Iris pigment epithelial cell (primary cell): Measurements from ENCODE around the gene LMBRD1.
A peak's percentile ranks its signal among the peaks of the same experiment; 100 is the strongest.
"Not testable (repeated sequence)": the region's sequence is repeated elsewhere in the genome, so short reads cannot be mapped to it uniquely, and the experiment has no call there.

Experiments used
- DNase-seq: peaks from one replicate; pipeline ENCODE4 v3.0.0-alpha.2; 2011; ENCODE audit warnings: low read depth

LMBRD1 gene

DNA sequence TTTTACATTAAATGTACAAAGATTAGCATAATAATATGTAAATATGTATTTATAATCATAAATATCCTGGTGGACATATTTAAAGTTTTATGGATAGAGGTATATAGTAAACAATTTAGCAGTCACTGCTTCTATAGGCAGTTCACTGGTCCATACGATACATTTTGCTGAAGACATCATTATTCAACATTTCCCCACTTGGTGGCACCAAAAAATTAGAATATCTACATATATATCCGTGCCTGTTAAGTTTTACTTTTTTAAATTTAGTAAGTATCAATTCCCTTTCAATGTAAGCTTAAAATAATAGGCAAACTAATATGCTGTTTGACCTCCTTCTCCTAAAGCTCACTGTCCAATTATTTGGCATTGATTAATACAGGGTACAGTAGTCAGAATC is 64.2 kb downstream of the LMBRD1 start:
- DNase-seq = peak; percentile 12

DNA sequence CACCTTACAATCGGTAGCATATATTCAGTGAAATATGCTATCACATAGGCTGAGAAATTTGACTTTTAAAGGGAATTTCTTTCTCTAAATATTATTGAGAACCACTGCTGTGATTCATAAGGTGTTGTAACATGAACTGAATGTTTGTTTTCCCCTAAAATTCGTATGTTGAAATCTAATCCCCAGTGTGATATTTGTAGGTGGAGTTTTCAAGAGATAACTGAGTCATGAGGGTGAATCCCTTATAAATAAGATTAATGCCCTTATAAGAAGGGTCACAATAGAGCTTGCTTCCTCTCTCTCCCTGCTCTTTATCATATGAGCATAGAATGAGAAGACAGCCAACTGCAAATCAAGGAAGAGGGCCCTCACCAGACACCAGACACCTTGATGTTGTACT is 64.8 kb downstream of the LMBRD1 start:
- DNase-seq = peak; percentile 69

DNA sequence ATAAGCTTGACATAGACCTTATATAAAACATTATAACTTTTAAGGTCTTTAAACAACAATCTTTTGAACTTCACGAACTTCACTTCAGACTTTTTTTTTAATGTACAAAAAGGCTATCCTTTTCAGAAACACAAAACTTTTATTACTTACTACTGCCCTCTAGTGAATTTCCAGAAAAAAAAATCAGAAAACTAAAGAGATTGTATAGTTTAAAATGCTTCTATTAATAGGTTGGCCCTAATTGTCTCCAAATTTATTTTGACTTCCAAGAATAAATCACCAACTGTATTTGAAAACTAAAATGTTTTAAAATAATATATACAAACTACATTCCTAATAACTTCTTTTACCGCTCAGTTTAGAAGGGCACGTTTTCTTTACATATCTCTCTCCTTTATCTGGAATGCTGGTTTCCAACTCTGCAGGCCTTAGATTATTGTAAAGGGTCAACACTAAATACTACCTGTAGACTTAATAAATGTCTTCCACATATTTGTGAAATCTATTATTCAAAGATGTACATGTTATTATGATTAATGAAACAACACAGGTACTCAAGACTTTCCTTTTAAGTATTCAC is 66.8 kb downstream of the LMBRD1 start:
- DNase-seq = no peak

DNA sequence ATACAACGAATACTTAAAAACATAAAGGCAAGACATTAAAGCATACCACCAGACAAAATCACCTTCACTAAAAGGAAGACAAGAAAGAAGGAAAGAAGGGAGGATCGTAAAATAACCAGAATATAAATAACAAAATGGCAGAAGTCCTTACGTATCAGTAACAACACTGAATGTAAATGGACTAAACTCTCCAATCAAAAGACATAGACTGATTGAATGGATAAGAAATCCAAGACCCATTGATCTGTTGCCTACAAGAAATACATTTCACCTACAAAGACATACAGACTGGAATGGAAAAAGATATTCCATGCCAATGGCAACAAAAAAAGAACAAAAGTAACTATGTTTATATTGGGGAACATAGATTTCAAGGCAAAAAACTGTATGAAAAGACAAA is 74.1 kb downstream of the LMBRD1 start:
- no peak for DNase-seq

DNA sequence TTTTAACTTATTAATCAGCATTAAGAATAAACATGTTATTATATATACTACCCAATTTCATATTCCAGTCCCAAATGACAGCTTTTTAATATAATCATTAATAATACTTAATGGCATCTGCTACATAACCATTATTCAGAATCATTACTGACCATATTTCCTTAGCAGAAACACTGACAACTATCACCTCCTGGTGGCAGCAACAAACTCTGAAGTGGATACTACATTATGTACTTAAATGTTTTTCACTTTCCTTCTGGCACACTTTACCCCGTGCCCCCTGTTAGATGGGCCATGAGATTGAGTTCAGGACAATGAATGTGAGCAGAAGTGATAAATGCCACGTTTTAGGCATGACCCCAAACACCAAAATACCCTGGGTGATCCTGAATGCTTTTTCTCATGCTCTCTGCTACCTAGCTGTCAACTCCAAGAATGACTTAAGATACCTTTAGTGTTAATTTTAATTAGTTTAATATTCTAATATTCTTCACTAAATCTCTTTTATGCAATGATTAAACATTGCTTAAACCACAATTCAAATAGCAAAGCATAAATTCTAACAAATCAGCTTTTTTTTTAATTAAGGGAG is 77.1 kb downstream of the LMBRD1 start:
- peak; percentile 50 for DNase-seq

DNA sequence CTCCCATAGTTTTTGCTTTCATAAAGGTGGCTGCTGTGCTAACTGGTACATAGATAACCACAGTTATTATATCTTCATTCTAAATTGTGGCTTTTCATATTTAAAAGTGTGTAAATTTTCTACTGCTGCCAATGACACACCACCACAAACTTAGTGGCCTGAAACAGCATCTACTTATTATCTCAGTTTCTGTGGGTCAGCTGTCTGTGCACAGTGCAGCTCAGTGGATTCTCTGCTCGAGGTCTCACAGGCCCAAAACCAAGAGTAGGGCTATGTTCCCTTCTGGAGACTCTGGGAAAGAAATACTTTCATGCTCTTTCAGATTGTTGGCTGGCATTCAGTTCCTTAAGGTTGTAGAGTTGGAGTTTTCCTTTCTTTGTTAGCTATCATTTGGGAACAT is 90.1 kb downstream of the LMBRD1 start:
- no peak for DNase-seq

DNA sequence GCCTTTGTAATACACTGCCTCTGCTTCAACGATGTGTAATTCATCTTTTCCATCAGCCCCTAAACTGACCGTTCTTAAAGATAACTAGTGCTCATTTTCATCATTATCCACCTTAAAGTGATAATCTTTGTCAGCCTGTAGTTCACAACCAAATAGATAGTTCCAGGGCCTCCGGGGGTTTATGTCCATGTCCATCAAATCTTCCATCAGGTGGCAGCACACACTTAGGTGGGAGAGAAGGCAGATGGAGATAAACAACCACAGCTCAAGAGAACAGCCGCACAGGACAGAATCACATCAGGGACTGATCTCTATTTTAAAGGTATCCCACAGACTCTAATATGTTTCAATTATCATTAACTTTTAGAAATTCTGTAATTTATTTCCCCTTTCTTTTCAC is 90.9 kb downstream of the LMBRD1 start:
- DNase-seq = no peak

DNA sequence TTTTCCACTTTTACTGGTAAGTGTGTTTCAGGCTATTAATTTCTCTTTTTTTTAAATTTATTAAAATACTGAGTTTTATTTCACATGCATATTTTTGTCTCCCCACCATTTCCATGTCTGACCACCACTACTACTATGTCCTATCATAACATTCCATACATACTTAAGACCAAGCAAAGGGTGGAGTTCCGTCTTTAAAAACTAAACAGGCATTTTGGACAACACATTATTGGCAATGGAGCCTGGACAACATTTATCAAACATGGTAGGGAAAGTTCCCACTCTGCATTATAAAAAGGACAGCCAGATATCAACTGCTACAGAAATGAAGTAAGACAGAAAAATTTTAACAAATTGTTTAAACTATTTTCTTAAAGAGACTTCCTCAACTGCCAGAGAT is 91.9 kb downstream of the LMBRD1 start:
- DNase-seq = no peak

DNA sequence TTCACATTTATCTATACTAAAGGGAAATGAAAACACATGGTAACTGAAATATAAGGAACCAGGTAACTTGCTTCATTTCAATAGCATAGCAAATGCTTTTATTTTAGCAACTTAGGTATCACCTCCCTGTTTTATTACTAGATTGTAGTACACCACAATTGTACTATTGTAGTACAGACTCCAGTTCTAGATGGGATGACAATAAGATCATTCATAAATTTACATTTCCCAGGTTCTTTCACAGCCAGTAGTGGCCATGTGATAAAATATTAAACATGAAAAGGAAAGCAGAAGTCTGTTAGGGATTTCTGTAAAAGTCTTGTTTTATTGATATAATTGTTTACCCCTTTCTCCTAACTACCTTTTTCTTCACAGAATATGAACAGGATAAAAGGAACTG is 97.2 kb downstream of the LMBRD1 start:
- DNase-seq = no peak

DNA sequence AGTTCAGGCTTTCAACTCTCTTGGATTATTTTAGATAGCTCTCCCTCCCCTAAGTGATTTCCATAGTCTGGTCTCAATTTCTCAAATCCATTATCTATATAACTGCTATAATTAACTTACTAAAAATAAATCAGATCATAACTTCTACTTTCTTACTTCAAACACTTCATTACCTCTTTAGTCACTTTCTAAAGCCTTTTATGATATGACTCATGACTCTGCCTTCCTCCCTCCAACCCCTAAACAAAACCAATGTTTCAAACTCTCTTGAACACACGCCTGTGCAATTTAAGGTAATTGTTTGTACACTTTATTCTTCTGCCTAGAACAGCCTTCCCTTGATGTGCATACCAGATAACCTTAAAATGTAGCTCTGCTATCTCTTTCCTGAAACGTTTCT is 100.5 kb downstream of the LMBRD1 start:
- DNase-seq = peak; percentile 47

DNA sequence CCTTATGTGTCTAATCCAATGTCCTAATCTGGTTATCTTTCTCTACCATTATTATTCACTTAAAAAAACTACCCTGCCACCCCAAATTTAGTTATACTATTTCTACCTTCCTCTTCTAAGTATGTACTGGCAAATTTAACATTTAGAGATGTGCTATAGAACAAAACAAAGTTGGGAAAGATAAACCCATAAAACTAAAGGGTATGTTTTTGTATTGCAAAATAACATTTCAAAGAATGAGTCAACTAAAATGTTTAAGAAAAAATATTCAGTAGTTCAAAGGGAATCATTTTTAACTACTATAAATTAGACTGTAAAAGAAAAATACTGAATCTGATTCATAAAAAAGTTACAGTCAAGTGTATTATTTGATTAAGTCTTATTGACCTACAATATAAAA is 103.0 kb downstream of the LMBRD1 start:
- DNase-seq = peak; percentile 37

DNA sequence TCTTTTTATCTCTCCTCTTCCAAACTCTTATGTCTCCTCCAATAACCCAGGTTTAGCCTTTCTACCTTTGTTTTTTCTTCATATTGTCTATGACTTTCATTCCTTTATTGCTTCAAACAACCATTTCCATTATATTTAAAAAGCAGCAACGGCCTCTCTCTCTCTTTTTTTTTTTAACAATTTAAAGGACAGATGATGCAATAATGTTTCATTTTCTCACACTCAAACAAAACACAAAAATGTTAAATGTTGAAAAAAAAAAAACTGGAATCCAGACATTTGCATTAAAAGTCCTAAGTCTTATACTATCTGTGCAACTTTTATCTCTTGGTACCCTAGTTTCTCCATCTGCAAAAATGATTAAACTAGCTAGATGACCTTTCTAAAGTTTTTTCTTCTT is 105.8 kb downstream of the LMBRD1 start:
- DNase-seq = no peak

DNA sequence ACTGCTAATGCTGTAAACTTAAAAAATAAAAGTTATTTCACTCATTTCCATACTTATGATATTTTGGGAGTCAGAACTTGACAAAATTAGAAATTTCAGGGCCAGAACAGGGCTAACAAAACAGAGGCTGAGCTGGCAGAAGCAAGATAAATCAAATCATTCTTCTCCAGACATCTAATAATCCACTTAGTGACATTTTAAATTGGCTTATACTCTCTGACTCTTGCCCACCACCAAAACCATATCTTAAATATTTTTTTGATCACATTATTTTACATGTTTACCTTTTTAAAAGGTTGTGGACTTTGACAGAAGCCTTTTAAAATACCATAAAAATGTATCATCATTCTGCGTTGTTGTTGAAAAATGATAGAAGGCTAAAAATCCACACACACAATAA is 116.5 kb downstream of the LMBRD1 start:
- no peak for DNase-seq

DNA sequence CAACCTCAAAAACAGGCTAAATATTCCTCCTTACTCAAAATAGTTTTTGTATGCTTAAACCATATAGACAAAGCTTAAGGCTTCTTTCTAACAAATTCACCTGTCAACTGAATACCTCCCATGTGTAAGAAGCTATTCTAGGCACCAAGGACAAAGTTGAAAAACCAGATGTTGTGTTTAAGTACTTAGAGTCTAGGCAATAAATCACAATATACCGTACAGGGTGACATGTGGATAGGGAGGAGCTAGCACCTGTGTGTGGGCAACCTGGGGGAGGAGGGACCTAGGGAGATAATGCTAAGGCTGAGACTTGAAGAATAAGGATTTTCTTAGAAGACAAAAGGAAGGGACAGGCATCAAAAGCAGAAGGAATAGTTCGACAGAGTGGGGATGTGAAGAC is 123.5 kb downstream of the LMBRD1 start:
- no peak for DNase-seq

DNA sequence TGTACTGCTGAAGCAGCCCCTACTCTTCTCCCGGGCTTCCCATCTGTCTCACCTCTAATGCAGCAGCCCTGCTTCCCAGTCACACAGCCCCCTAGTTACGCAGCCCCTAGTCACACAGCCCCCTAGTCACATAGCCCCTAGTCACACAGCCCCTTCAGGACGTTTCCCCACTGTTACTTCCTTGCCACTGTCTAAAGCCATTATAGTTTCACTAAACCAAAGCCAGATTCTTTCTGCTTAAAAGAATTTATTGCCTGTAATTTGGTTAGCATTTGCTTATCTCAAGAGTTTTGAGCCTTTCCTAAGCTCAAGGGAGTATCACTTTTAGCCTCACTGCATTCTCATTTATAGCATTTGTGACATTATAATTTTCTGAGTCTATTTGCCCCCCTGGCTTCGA is 127.9 kb downstream of the LMBRD1 start:
- no peak for DNase-seq

DNA sequence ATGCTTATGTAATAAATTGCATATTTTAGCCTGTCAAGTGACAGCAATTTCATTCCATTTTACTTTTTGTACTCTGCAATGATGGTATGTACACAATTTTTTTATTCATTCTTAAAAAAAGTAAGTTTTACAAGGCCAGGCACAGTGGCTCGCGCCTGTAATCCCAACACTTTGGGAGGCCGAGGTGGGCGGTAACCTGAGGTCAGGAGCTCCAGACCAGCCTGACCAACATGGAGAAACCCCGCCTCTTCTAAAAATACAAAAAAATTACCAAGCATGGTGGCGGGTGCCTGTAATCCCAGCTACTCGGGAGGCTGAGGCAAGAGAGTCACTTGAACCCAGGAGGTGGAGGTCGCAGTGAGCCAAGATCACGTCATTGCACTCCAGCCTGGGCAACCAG is 130.0 kb downstream of the LMBRD1 start:
- not testable (repeated sequence) for DNase-seq

DNA sequence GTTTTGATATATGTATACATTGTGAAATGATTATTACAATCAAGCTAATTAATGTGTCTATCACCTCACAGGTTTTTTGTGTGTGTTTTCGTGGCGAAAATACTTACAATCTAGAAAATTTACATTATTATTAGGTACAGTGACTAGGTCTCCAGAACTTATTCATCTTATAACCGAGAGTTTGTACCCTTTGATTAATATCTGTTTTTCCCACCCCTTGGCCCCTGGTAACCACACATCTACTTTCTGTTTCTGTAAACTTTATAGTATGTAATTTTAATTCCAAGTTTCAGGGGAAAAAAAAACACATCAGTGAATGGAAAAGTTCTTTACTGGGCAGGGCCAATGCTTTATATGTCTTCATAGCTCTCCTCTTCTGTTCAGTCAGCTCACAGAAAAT is 131.4 kb downstream of the LMBRD1 start:
- DNase-seq = no peak

DNA sequence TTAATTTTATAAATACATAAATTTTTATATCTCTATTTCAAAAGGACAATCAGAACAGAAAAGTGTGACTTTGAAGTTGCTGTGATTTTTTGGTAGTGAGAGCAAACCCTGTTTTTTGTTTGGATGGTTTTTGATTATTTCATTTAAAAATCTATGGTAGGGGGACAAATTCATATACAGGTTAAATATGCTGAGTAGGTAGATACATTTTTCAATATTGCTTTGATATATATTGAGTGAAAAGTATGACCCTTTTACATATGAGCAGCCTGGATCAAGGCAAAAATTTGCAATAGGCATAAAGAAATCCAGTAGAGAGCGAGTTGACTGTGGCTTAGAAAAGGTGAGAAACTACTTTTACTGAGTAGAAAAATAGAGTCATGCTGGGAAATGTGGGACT is 132.3 kb downstream of the LMBRD1 start:
- DNase-seq = no peak

DNA sequence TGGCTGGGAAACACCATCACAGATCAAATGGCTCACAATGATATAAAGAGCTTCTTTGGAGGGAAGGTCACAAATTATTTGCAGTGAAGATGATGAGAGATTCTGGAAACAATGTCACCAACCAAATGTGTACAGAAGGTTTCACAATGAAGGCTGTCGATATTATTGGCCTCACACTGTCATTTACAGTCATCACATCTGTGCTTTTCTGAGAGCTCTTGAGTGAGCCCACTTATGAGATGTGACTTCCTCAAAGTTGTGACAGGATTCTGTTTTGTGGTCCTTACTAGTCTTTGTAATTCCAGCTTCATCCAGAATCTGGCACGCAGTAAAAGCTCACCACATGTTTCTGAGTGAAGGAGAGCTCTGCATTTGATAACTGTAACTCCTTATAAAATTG is 133.6 kb downstream of the LMBRD1 start:
- DNase-seq = no peak

DNA sequence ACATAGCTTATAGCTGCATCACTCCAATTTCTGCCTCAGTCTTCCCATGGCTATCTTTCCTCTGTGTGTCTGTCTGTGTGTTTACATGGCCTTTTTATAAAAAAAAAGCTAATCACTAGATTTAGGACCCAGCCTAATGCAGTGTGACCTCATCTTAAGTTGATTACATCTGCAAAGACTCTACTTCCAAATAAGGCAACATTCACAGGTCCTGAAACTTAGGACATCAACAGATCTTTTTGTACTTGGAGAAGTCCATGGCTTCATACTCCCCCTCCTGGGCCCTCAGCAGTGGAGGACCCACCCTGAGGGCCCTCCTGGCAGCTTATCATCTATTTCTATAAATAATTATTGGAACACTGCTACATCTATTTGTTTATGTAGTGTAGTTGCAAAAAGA is 146.1 kb downstream of the LMBRD1 start:
- DNase-seq = no peak

DNA sequence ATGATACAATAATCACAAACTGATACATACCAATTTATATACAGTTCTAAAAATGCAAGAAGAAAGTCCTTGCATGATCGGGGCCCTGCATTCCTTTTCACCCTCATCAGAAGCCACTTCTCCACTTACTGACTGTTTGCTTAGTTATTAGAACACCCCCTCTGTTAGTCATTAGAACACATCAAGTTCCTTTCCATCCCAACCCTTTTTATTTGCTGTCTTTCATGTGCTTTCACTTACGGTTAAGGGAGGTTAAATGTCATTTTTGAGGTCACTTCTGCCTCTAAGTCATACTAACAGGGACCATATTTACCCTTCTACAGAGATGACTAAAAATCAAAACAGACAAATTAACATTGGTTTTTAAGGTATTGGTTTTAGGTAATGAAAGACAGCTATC is 149.1 kb downstream of the LMBRD1 start:
- no peak for DNase-seq

DNA sequence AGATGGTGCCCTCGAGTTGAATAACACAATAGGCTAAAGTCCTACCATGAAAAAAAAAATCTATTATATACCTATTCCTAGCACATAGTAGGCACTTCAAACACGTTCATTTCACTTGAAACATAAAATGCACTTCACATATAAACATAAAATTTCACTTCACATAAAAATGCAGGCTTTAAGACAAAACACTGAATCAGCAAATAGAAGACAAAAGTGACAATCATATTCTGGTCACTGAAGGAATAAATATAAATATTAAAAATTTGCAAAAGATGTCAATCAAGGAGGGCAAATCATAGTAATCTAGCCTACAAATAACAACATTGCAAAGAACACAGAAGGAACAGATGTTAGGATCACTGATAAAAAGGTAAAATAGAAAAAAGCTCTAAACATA is 153.1 kb downstream of the LMBRD1 start:
- no peak for DNase-seq

DNA sequence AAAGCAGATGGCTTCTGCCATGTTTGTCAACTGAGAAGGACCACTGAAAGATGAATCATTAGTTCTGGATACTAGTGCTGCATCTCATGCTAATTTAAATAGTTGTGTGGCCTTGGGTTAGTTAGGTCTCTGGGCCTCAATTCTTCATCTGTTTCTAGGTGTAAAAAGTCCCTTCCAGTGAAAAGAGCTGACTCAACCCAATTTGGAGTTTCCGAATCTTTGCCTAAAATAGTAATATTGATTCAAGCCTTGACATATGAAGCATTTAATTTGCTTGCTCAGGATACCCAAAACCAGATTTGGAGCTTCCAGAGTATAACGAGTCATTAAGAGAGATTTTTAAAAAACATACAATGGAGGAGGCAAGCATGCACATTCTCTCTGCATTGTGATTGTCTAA is 163.9 kb downstream of the LMBRD1 start:
- no peak for DNase-seq

DNA sequence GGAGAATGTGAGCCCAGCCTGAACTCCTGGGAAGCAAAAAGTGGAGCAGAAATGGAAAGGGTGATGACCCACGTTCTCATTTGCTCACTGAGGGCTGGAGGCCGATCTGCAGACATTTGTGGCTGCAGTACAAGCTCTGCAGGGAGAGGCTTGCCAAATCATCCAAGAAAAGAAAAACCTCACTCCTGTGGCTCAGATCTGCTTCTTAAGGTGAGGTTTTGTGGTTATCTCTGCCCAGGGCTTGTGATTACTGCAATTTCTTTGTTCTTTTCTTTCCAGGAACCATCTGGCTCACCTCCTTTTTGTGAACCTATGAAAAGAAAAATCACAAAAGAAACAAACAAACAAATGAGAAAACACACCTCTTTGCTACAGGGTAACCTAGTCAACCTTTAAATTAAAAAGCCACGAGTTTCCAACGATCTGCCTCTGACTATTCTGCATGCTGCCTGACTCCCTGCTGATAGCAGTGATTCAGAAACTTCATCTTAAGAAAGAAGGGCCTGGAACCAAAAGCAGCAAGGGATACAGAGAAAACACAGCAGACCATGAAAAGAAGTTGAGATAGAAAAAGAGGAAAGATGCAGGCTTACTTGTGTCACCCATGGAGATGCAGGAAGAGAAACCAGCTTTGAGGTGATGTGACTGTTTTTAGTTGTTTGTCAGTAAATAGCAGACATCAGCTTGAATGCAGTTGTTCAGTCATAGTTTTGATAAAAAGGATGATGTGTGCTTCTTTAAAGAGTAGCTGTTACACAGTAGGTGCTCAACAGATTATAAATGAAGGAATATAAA is 165.1 kb downstream of the LMBRD1 start:
- no peak for DNase-seq
